Measurements from ENCODE around the gene SRSF10.

GRCh38 chr1:24004132-24004531 is 24.0 kb upstream of the SRSF10 start:
- TF ChIP-seq CTCF (IDR thresholded peaks at IDR 0.05; ENCODE audit: low read depth, low read length) (no peak), EZH2phosphoT487 (IDR thresholded peaks at IDR 0.05; ENCODE audit: low read depth) (no peak)
